ENCODE results near the gene NBPF12. TPM values are rescaled to one million over a fixed set of nuclear protein-coding genes. Genes with fewer than 3 reads are reported as not detected.
"Not testable (repeated sequence)": the region's sequence is repeated elsewhere in the genome, so short reads cannot be mapped to it uniquely, and the experiment has no call there.

The NBPF12 gene, protein sequence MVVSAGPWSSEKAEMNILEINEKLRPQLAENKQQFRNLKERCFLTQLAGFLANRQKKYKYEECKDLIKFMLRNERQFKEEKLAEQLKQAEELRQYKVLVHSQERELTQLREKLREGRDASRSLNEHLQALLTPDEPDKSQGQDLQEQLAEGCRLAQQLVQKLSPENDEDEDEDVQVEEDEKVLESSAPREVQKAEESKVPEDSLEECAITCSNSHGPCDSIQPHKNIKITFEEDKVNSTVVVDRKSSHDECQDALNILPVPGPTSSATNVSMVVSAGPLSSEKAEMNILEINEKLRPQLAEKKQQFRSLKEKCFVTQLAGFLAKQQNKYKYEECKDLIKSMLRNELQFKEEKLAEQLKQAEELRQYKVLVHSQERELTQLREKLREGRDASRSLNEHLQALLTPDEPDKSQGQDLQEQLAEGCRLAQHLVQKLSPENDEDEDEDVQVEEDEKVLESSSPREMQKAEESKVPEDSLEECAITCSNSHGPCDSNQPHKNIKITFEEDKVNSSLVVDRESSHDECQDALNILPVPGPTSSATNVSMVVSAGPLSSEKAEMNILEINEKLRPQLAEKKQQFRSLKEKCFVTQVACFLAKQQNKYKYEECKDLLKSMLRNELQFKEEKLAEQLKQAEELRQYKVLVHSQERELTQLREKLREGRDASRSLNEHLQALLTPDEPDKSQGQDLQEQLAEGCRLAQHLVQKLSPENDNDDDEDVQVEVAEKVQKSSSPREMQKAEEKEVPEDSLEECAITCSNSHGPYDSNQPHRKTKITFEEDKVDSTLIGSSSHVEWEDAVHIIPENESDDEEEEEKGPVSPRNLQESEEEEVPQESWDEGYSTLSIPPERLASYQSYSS (N-terminal part only)
- 9.1 and 10.7 TPM in 2 replicates for total RNA-seq
- polyA plus RNA-seq = 5.6 and 6.3 TPM in 2 replicates
- 2.8 and 3.4 TPM in 2 replicates for polyA plus RNA-seq (2011; cell fraction: cytosol; rRNA removed)
- 48.8 and 51.0 TPM in 2 replicates for polyA plus RNA-seq (2011; cell fraction: nucleus; rRNA removed)
- 4.1 and 5.9 TPM in 2 replicates for polyA plus RNA-seq (2012)
- polyA minus RNA-seq = 8.0 and 9.9 TPM in 2 replicates
- polyA minus RNA-seq (2011; cell fraction: cytosol; rRNA and poly(A)+ RNA removed) = 2.9 TPM
- polyA minus RNA-seq (2011; cell fraction: nucleus; rRNA and poly(A)+ RNA removed) = 12.6 and 18.7 TPM in 2 replicates
- Bru-seq, nascent RNA = percentile 70 among the genes with signal in this experiment
- percentile 66 among the genes with signal in this experiment for BruChase-seq, experiment 1, labeled RNA remaining after a 6-hour chase
- percentile 77 among the genes with signal in this experiment for BruChase-seq, experiment 2, labeled RNA remaining after a 2-hour chase
- long read RNA-seq, partial matches to known transcripts = 2 of 12 reads
- long read RNA-seq, other reads (novel, unspliced or antisense) = 10 of 12 reads

DNA sequence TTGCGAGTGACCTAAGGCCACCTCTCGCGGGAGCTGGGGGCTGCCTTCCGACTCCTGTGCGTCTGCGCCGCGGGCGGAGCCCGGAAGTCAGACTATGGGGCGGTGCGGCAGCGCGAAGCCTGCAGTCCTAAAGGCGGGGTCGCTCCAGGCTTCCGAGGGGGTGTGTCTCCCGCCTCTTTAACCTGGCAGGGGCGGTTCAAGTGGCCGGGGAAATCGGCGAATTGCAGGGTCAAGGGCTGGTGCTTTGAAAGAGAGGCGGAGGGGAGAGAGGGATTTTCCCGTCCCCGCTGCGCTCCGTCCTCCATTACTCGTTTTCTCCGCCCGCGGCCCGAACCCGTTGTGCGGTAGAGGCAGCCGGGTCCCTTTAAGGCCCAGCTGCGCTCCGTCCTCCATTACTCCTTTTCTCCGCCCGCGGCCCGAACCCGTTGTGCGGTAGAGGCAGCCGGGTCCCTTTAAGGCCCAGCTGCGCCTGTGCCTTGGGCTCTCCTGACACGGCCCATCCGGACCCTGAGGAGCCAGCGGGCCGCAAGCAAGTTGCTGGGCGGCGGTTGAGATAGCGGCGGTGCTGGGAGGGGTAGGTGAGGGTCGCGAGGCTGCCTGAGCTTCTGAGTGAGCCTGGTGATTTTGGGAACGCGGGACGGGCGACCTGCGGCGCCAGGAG, at the start of gene NBPF12:
Gene NBPF12 (plus strand): TSS at position 83 of the 661 bp plus-strand sequence. CDS start 21,820 bp downstream, outside the sequence.
- peak; percentile 81 for DNase-seq (ENCODE audit: low read depth, low spot score)
- CTCF ChIA-PET = not testable (repeated sequence)

DNA sequence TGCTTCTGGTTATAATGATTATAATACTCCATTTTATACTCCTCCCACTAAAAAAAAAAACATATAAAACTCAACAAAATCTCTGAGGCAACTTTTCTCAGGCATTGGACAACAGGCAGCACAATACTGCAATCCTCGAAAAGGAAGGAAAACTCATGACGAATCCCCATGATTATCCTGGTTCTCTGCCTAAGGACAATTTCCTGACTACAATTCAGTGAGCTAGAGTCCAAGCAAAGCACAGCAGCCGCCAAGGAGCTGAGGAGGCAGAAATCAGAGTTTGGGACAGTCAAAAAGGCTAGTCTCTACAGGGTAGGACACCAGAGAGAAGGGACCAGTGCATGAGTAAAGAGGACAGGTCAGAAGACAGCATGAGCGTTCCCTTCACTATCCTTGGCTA, 46.8 kb upstream of the NBPF12 start:
- H3K9me1 ChIP-seq (replicated peaks; ENCODE audit: control insufficient read depth, extremely low read depth, insufficient read depth, low read length); H3K4me2 ChIP-seq (ENCODE audit: insufficient read depth, low read length); H3K27ac ChIP-seq (ENCODE audit: insufficient read depth, low read depth, low read length); H3K9ac ChIP-seq (replicated peaks; ENCODE audit: extremely low read depth, insufficient read depth, low read length); H3K9me3 ChIP-seq (replicated peaks; ENCODE audit: control insufficient read depth, insufficient read depth, low read length); H3K4me3 ChIP-seq (replicated peaks in 1 of 3; ENCODE audit: insufficient read depth in 1 of 3, low read depth in 1 of 3, low read length in 3 of 3); H2AFZ ChIP-seq (ENCODE audit: low read depth, low read length); DNase-seq (ENCODE audit: low read depth, low spot score); H3K79me2 ChIP-seq (ENCODE audit: control insufficient read depth, insufficient read depth, low read length); CTCF ChIA-PET; H3K27me3 ChIP-seq (ENCODE audit: control insufficient read depth in 2 of 2, insufficient read depth in 2 of 2, low read length in 2 of 2); dilution Hi-C loops (cut with MboI; ENCODE audit: extremely low pct_ligation_motif_present, low sequenced_read_pairs); BruUV-seq (replicated peaks); intact Hi-C loops (cut with micrococcal nuclease); H4K20me1 ChIP-seq (replicated peaks; ENCODE audit: control insufficient read depth, extremely low read depth, insufficient read depth, low read length); POLR2A ChIA-PET; H3K36me3 ChIP-seq (ENCODE audit: control insufficient read depth in 2 of 2, extremely low read depth in 1 of 2, insufficient read depth in 2 of 2, low read length in 2 of 2); H3K4me1 ChIP-seq (ENCODE audit: control insufficient read depth, extremely low read depth, insufficient read depth, low read length): not testable (repeated sequence)
- peak; percentile 81 for FAIRE-seq

More for the DNA sequence above, at the start of gene NBPF12:
- H3K4me1 ChIP-seq (ENCODE audit: control insufficient read depth, extremely low read depth, insufficient read depth, low read length); H3K27me3 ChIP-seq (ENCODE audit: control insufficient read depth in 2 of 2, insufficient read depth in 2 of 2, low read length in 2 of 2); H3K36me3 ChIP-seq (ENCODE audit: control insufficient read depth in 2 of 2, extremely low read depth in 1 of 2, insufficient read depth in 2 of 2, low read length in 2 of 2); H3K9me1 ChIP-seq (replicated peaks; ENCODE audit: control insufficient read depth, extremely low read depth, insufficient read depth, low read length); H3K79me2 ChIP-seq (ENCODE audit: control insufficient read depth, insufficient read depth, low read length); dilution Hi-C loops (cut with MboI; ENCODE audit: extremely low pct_ligation_motif_present, low sequenced_read_pairs); intact Hi-C loops (cut with micrococcal nuclease); POLR2A ChIA-PET; FAIRE-seq; H4K20me1 ChIP-seq (replicated peaks; ENCODE audit: control insufficient read depth, extremely low read depth, insufficient read depth, low read length); H3K9me3 ChIP-seq (replicated peaks; ENCODE audit: control insufficient read depth, insufficient read depth, low read length): not testable (repeated sequence)
- TSS peak; percentile 18 for BruUV-seq (replicated peaks)
- H3K4me3 ChIP-seq (replicated peaks in 1 of 3; ENCODE audit: insufficient read depth in 1 of 3, low read depth in 1 of 3, low read length in 3 of 3) = peak within 1 kb of the TSS; percentile 52 to 60 (median 55)
- H2AFZ ChIP-seq (ENCODE audit: low read depth, low read length) = peak within 1 kb of the TSS; percentile 91
- peak within 1 kb of the TSS; percentile 74 for H3K4me2 ChIP-seq (ENCODE audit: insufficient read depth, low read length)
- peak within 1 kb of the TSS; percentile 51 for H3K9ac ChIP-seq (replicated peaks; ENCODE audit: extremely low read depth, insufficient read depth, low read length)
- H3K27ac ChIP-seq (ENCODE audit: insufficient read depth, low read depth, low read length) = peak within 1 kb of the TSS; percentile 38

DNA sequence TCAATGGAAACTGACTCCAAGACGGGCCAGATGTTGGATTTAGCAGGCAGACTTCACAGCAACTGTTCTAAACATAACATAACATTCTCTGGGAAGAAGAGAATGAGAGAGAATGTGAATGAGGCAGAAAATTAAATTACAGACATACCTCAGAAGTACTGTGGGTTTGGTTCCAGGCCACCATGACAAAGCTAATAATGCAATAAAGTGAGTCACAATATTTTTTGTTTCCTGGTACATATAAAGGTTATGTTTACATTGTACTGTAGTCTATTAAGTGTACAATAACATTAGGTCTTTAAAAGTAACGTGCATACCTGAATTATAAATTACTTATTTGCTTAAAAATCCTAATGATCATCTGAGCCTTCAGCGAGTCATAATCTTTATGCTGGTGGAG, 45.8 kb upstream of the NBPF12 start:
- BruUV-seq (replicated peaks); H2AFZ ChIP-seq (ENCODE audit: low read depth, low read length); CTCF ChIA-PET; H3K4me3 ChIP-seq (replicated peaks in 1 of 3; ENCODE audit: insufficient read depth in 1 of 3, low read depth in 1 of 3, low read length in 3 of 3); H4K20me1 ChIP-seq (replicated peaks; ENCODE audit: control insufficient read depth, extremely low read depth, insufficient read depth, low read length); H3K27me3 ChIP-seq (ENCODE audit: control insufficient read depth in 2 of 2, insufficient read depth in 2 of 2, low read length in 2 of 2); POLR2A ChIA-PET; FAIRE-seq; H3K9me1 ChIP-seq (replicated peaks; ENCODE audit: control insufficient read depth, extremely low read depth, insufficient read depth, low read length); dilution Hi-C loops (cut with MboI; ENCODE audit: extremely low pct_ligation_motif_present, low sequenced_read_pairs); H3K9ac ChIP-seq (replicated peaks; ENCODE audit: extremely low read depth, insufficient read depth, low read length); H3K27ac ChIP-seq (ENCODE audit: insufficient read depth, low read depth, low read length); H3K4me2 ChIP-seq (ENCODE audit: insufficient read depth, low read length); H3K79me2 ChIP-seq (ENCODE audit: control insufficient read depth, insufficient read depth, low read length); H3K4me1 ChIP-seq (ENCODE audit: control insufficient read depth, extremely low read depth, insufficient read depth, low read length); intact Hi-C loops (cut with micrococcal nuclease); H3K36me3 ChIP-seq (ENCODE audit: control insufficient read depth in 2 of 2, extremely low read depth in 1 of 2, insufficient read depth in 2 of 2, low read length in 2 of 2); DNase-seq (ENCODE audit: low read depth, low spot score); H3K9me3 ChIP-seq (replicated peaks; ENCODE audit: control insufficient read depth, insufficient read depth, low read length): not testable (repeated sequence)

Data from endothelial cell of umbilical vein (primary cell).